Activated T-helper 1 cell treated with Interleukin-2 at 50 U/mL for 16 hours (primary cell): ENCODE results near the gene GTPBP2.
"Not testable (repeated sequence)": the region's sequence is repeated elsewhere in the genome, so short reads cannot be mapped to it uniquely, and the experiment has no call there.

Experiments used
- DNase-seq: peaks from one replicate; pipeline ENCODE4 v3.0.0-alpha.2; 2020; ENCODE audit warnings: low read depth

GTPBP2 gene

GRCh38 chr6:43629104-43629504 lies at the start of gene GTPBP2:
GTPBP2 (minus strand) TSS chr6:43629264; CDS start chr6:43629162, 102 bp downstream.
- peak; percentile 91 for DNase-seq

- DNase-seq = no peak
These were observed 49.3 kb upstream of the GTPBP2 start for GRCh38 chr6:43678341-43678740.

GRCh38 chr6:43677759-43678158 lies 48.7 kb upstream of the GTPBP2 start:
- no peak for DNase-seq

GRCh38 chr6:43676962-43677606 lies 48.0 kb upstream of the GTPBP2 start:
- no peak for DNase-seq

- no peak for DNase-seq
These were observed 45.9 kb upstream of the GTPBP2 start for GRCh38 chr6:43674921-43675320.

GRCh38 chr6:43674291-43674690 lies 45.2 kb upstream of the GTPBP2 start:
- no peak for DNase-seq

- DNase-seq = no peak
These were observed 44.5 kb upstream of the GTPBP2 start for GRCh38 chr6:43673444-43674084.

GRCh38 chr6:43671801-43672690 lies 43.0 kb upstream of the GTPBP2 start:
- DNase-seq = no peak

- DNase-seq = no peak
These were observed 42.1 kb upstream of the GTPBP2 start for GRCh38 chr6:43671011-43671800.

GRCh38 chr6:43670623-43670986 lies 41.5 kb upstream of the GTPBP2 start:
- DNase-seq = no peak

GRCh38 chr6:43669922-43670622 lies 41.0 kb upstream of the GTPBP2 start:
- DNase-seq = no peak

GRCh38 chr6:43669050-43669921 lies 40.2 kb upstream of the GTPBP2 start:
- no peak for DNase-seq

- no peak for DNase-seq
These were observed 39.3 kb upstream of the GTPBP2 start for GRCh38 chr6:43668151-43669028.

GRCh38 chr6:43667245-43668150 lies 38.4 kb upstream of the GTPBP2 start:
- peak; percentile 52 for DNase-seq

- DNase-seq = no peak
These were observed 37.3 kb upstream of the GTPBP2 start for GRCh38 chr6:43666196-43666920.

GRCh38 chr6:43665376-43665775 lies 36.3 kb upstream of the GTPBP2 start:
- no peak for DNase-seq

- not testable (repeated sequence) for DNase-seq
These were observed 33.9 kb upstream of the GTPBP2 start for GRCh38 chr6:43662948-43663347.

GRCh38 chr6:43658161-43658560 lies 29.1 kb upstream of the GTPBP2 start:
- no peak for DNase-seq
